Astrocyte of the cerebellum (primary cell): ENCODE results near the gene HDAC4.
A peak's percentile ranks its signal among the peaks of the same experiment; 100 is the strongest.

Source experiments
- DNase-seq: peaks from one replicate; pipeline ENCODE4 v3.0.0-alpha.2; 2011; ENCODE audit warnings: low read depth
- H3K4me3 ChIP-seq: 2 replicates; pipeline ENCODE4 v1.5.1; 2011; ENCODE audit warnings: mild to moderate bottlenecking, low read depth, low read length, moderate library complexity
- CTCF ChIP-seq: IDR thresholded peaks from 2 replicates; pipeline ENCODE4 v1.5.1; 2012; ENCODE audit warnings: low read length, low read depth, moderate library complexity, mild to moderate bottlenecking; ENCODE audit errors: missing control alignments
- in situ Hi-C: cut with HindIII; loops from 2 replicates; pipeline ENCODE4 v1.10.0; 2017; ENCODE audit warnings: low sequenced_read_pairs

Gene HDAC4

GRCh38 chr2:239351687-239352086 is 49.1 kb downstream of the HDAC4 start:
- DNase-seq, result no peak
- in situ Hi-C loops, result loop anchor here (25.0 kb wide), 1 partner anchor 214 kb away; no protein-coding TSS in a partner anchor
- no peak for TF ChIP-seq CTCF
- H3K4me3 ChIP-seq, result no peak overlapping the region

GRCh38 chr2:239349453-239350135 is 51.2 kb downstream of the HDAC4 start:
- in situ Hi-C loops, result loop anchor here (25.0 kb wide), 1 partner anchor 212 kb away; no protein-coding TSS in a partner anchor
- no peak overlapping the region for H3K4me3 ChIP-seq
- TF ChIP-seq CTCF, result no peak
- DNase-seq, result peak; percentile 77

- in situ Hi-C loops, result no loop called here
- TF ChIP-seq CTCF, result no peak
- H3K4me3 ChIP-seq, result no peak overlapping the region
- DNase-seq, result no peak
These were observed 52.0 kb downstream of the HDAC4 start for GRCh38 chr2:239348563-239349452.

- TF ChIP-seq CTCF, result no peak
- no peak overlapping the region for H3K4me3 ChIP-seq
- in situ Hi-C loops, result no loop called here
- DNase-seq, result no peak
These were observed 54.1 kb downstream of the HDAC4 start for GRCh38 chr2:239346676-239347075.

GRCh38 chr2:239345251-239345650 is 55.6 kb downstream of the HDAC4 start:
- TF ChIP-seq CTCF, result no peak
- no peak for DNase-seq
- in situ Hi-C loops, result no loop called here
- H3K4me3 ChIP-seq, result no peak overlapping the region

GRCh38 chr2:239344857-239345216 is 56.0 kb downstream of the HDAC4 start:
- no peak overlapping the region for H3K4me3 ChIP-seq
- no peak for TF ChIP-seq CTCF
- in situ Hi-C loops, result no loop called here
- DNase-seq, result no peak
